Stimulated activated naive CD8-positive, alpha-beta T cell treated with anti-CD3 and anti-CD28 coated beads, Interleukin-15, Interleukin-2, amounts not matched to agents 100 U/mL and 50 U/mL, for 24 hours (primary cell): ENCODE results near the gene CD7.
A peak's percentile ranks its signal among the peaks of the same experiment; 100 is the strongest.

Experiments used
- ATAC-seq: fragments of 150-1000 bp; cut with Tn5 transposase; one replicate; pipeline ENCODE4 v1.10.0; 2021
- DNase-seq: peaks from one replicate; pipeline ENCODE4 v3.0.0; 2021

Gene CD7

GRCh38 chr17:82298538-82299421 lies 18.6 kb downstream of the CD7 start:
- ATAC-seq (no peak), DNase-seq (peak; percentile 30)

GRCh38 chr17:82297714-82298537 lies 19.5 kb downstream of the CD7 start:
- DNase-seq (peak; percentile 93), ATAC-seq (peak; percentile 78)

- DNase-seq (peak; percentile 91), ATAC-seq (peak; percentile 35)
Observed at GRCh38 chr17:82297280-82297713, 20.1 kb downstream of the CD7 start.

- ATAC-seq (no peak), DNase-seq (no peak)
Observed at GRCh38 chr17:82296511-82297279, 20.7 kb downstream of the CD7 start.

- DNase-seq (no peak), ATAC-seq (no peak)
Observed at GRCh38 chr17:82295472-82295814, 22.0 kb downstream of the CD7 start.

GRCh38 chr17:82294064-82294773 lies 23.2 kb downstream of the CD7 start:
- no peak for ATAC-seq
- no peak for DNase-seq

GRCh38 chr17:82292251-82293154 lies 24.9 kb downstream of the CD7 start:
- ATAC-seq (peak; percentile 96), DNase-seq (peak; percentile 91)

- ATAC-seq (no peak), DNase-seq (no peak)
Observed at GRCh38 chr17:82291582-82292250, 25.7 kb downstream of the CD7 start.

- DNase-seq, result no peak
- ATAC-seq, result no peak
Observed at GRCh38 chr17:82287868-82288801, 29.3 kb downstream of the CD7 start.

- DNase-seq (no peak), ATAC-seq (no peak)
Observed at GRCh38 chr17:82287013-82287867, 30.2 kb downstream of the CD7 start.

GRCh38 chr17:82285141-82285540 lies 32.3 kb downstream of the CD7 start:
- ATAC-seq (no peak), DNase-seq (no peak)

GRCh38 chr17:82283208-82283749 lies 34.1 kb downstream of the CD7 start:
- peak; percentile 88 for ATAC-seq
- DNase-seq, result peak; percentile 73

- peak; percentile 34 for ATAC-seq
- DNase-seq, result no peak
Observed at GRCh38 chr17:82282239-82283207, 34.9 kb downstream of the CD7 start.

- ATAC-seq (peak; percentile 79), DNase-seq (peak; percentile 66)
Observed at GRCh38 chr17:82281502-82282238, 35.7 kb downstream of the CD7 start.

- no peak for ATAC-seq
- no peak for DNase-seq
Observed at GRCh38 chr17:82281076-82281475, 36.3 kb downstream of the CD7 start.

GRCh38 chr17:82280537-82280936 lies 36.9 kb downstream of the CD7 start:
- ATAC-seq (no peak), DNase-seq (no peak)
